ENCODE results near the gene LYPD6.

DNA sequence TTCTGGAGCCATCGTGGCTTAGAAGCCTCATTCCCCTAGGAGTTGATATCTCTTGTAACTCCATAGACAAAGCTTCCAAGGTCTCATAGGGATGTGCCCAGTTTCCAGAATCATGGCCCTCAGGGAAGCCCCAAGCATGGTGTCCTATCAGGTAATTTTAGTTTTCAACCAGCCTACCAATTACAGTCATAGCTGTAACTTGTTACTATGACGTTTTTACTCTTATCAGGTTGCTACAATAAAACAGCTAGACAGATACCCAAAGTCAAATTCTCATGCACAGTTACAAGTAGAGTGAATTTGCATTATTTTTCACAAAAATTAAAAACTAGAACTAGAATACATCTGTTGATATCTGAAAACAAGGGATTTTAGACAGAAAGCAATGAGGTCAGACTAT lies 8.9 kb downstream of the LYPD6 start:
- TF ChIP-seq, protein P1, sequence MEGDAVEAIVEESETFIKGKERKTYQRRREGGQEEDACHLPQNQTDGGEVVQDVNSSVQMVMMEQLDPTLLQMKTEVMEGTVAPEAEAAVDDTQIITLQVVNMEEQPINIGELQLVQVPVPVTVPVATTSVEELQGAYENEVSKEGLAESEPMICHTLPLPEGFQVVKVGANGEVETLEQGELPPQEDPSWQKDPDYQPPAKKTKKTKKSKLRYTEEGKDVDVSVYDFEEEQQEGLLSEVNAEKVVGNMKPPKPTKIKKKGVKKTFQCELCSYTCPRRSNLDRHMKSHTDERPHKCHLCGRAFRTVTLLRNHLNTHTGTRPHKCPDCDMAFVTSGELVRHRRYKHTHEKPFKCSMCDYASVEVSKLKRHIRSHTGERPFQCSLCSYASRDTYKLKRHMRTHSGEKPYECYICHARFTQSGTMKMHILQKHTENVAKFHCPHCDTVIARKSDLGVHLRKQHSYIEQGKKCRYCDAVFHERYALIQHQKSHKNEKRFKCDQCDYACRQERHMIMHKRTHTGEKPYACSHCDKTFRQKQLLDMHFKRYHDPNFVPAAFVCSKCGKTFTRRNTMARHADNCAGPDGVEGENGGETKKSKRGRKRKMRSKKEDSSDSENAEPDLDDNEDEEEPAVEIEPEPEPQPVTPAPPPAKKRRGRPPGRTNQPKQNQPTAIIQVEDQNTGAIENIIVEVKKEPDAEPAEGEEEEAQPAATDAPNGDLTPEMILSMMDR (IDR thresholded peaks at IDR 0.05 in 8 of 11, conservative IDR thresholded peaks at IDR 0.05 in 3 of 11) = no peak
- TF ChIP-seq POLR2AphosphoS5 (IDR thresholded peaks at IDR 0.05) = no peak

Data from spleen (tissue), 7 donors.